IMR-90 (cell line): Measurements from ENCODE around the gene PSMB2.

Experiments
- CEBPB ChIP-seq: IDR thresholded peaks from 2 replicates; pipeline ENCODE4 v1.6.1; 2012; ENCODE audit warnings: low read depth, low read length, improper control_type of control experiment
- CHD1 ChIP-seq: IDR thresholded peaks from 2 replicates; pipeline ENCODE4 v1.6.1; 2012; ENCODE audit warnings: low read depth, low read length, improper control_type of control experiment
- CTCF ChIP-seq: conservative IDR thresholded peaks from 2 replicates; pipeline ENCODE4 v1.5.1; 2012; ENCODE audit warnings: mild to moderate bottlenecking, low read depth, low read length, improper control_type of control experiment
- ELK1 ChIP-seq: fragments of 150-350 bp; IDR thresholded peaks from 2 replicates; pipeline ENCODE4 v1.6.1; 2016; ENCODE audit warnings: low read depth, mild to moderate bottlenecking, low read length, moderate library complexity, borderline replicate concordance
- MAFK ChIP-seq: IDR thresholded peaks from 2 replicates; pipeline ENCODE4 v1.6.1; 2012; ENCODE audit warnings: low read depth, low read length, improper control_type of control experiment
- MAZ ChIP-seq: IDR thresholded peaks from 2 replicates; pipeline ENCODE4 v1.6.1; 2012; ENCODE audit warnings: low read depth, mild to moderate bottlenecking, low read length, improper control_type of control experiment, moderate library complexity, borderline replicate concordance
- MXI1 ChIP-seq: IDR thresholded peaks from 2 replicates; pipeline ENCODE4 v1.6.1; 2012; ENCODE audit warnings: low read depth, mild to moderate bottlenecking, low read length, moderate library complexity, borderline replicate concordance
- NFE2L2 ChIP-seq: fragments of 150-350 bp; IDR thresholded peaks from 2 replicates; pipeline ENCODE4 v1.6.1; 2016; ENCODE audit warnings: low read depth, mild to moderate bottlenecking, low read length
- POLR2A ChIP-seq: IDR thresholded peaks from 2 replicates; pipeline ENCODE4 v1.6.1; 2012; ENCODE audit warnings: mild to moderate bottlenecking, low read depth, low read length
- RAD21 ChIP-seq: IDR thresholded peaks from 2 replicates; pipeline ENCODE4 v1.6.1; 2012; ENCODE audit warnings: low read length, improper control_type of control experiment
- RCOR1 ChIP-seq: IDR thresholded peaks from 2 replicates; pipeline ENCODE4 v1.6.1; 2012; ENCODE audit warnings: mild to moderate bottlenecking, low read length, improper control_type of control experiment; ENCODE audit not compliant: insufficient replicate concordance
- RFX5 ChIP-seq: IDR thresholded peaks from 2 replicates; pipeline ENCODE4 v1.8.0; 2012; ENCODE audit warnings: low read depth, mild to moderate bottlenecking, low read length, moderate library complexity
- SMC3 ChIP-seq: fragments of 150-350 bp; IDR thresholded peaks from 2 replicates; pipeline ENCODE4 v1.6.1; 2016; ENCODE audit warnings: low read depth, mild to moderate bottlenecking, antibody characterized with exemption, low read length, moderate library complexity
- USF2 ChIP-seq: fragments of 150-350 bp; IDR thresholded peaks from 2 replicates; pipeline ENCODE4 v1.6.1; 2017; ENCODE audit warnings: mild to moderate bottlenecking, antibody characterized with exemption, low read length, low read depth

- TF ChIP-seq CTCF = no peak
- no peak for TF ChIP-seq NFE2L2
- no peak for TF ChIP-seq SMC3
- no peak for TF ChIP-seq POLR2A
- TF ChIP-seq MXI1 = no peak
- TF ChIP-seq RCOR1 = no peak
- TF ChIP-seq MAFK = no peak
- TF ChIP-seq CHD1 = no peak
- no peak for TF ChIP-seq RAD21
- no peak for TF ChIP-seq USF2
- no peak for TF ChIP-seq CEBPB
- TF ChIP-seq ELK1 = no peak
- no peak for TF ChIP-seq RFX5
- no peak for TF ChIP-seq MAZ
Measured at GRCh38 chr1:35661474-35661795, 20.1 kb upstream of the PSMB2 start.
